Ascending aorta (tissue), 2 donors: ENCODE results near the gene CCL7. TPM values are rescaled to one million over a fixed set of nuclear protein-coding genes. Genes with fewer than 3 reads are reported as not detected.

ENCODE experiments used
- DNase-seq, 2 donors: peaks; one replicate each; pipeline ENCODE4 v3.0.0-alpha.2; 2019; ENCODE audit warnings: low spot score in 2 of 2
- H3K27ac ChIP-seq, 2 donors: fragments of 200-600 bp; sonication (generic); one replicate each; pipeline ENCODE4 v1.5.1; 2016 to 2017; ENCODE audit warnings: mild to moderate bottlenecking in 1 of 2
- H3K27me3 ChIP-seq: fragments of 200-600 bp; sonication (generic); one replicate; pipeline ENCODE4 v1.5.1; 2017
- H3K36me3 ChIP-seq, 2 donors: fragments of 200-600 bp; sonication (generic); one replicate each; pipeline ENCODE4 v1.5.1; 2016
- H3K4me1 ChIP-seq, 2 donors: fragments of 200-600 bp; sonication (generic); one replicate each; pipeline ENCODE4 v1.5.1; 2016 to 2017; ENCODE audit warnings: mild to moderate bottlenecking in 1 of 2
- H3K4me3 ChIP-seq, 2 donors: fragments of 200-600 bp; sonication (generic); one replicate each; pipeline ENCODE4 v1.5.1; 2016 to 2017; ENCODE audit warnings: mild to moderate bottlenecking in 1 of 2
- H3K9me3 ChIP-seq, 2 donors: fragments of 200-600 bp; sonication (generic); one replicate each; pipeline ENCODE4 v1.5.1; 2016
- intact Hi-C: fragments of 100-400 bp; cut with DNase I; formaldehyde crosslinking; loops from one replicate; pipeline ENCODE4 v1.15.1; 2023
- total RNA-seq: library from RNA; depleted of rRNA; stranded (reverse); fragments of >200 nt; gene quantifications from one replicate; pipeline ENCODE4 v1.1.0, GENCODE V29; 2016
- TF ChIP-seq, protein P1 (sequence below), 3 experiments: fragments of 200-600 bp in 2 of 3; fragments of 450-650 bp in 1 of 3; sonication (generic) in 2 of 3; IDR thresholded peaks; one replicate each; pipeline ENCODE4 v1.5.1; 2016 to 2019; ENCODE audit warnings: antibody characterized with exemption in 3 of 3, mild to moderate bottlenecking in 1 of 3, moderate library complexity in 1 of 3

Gene CCL7
- total RNA-seq, 1 donor from 2014 or later, result not detected

DNA sequence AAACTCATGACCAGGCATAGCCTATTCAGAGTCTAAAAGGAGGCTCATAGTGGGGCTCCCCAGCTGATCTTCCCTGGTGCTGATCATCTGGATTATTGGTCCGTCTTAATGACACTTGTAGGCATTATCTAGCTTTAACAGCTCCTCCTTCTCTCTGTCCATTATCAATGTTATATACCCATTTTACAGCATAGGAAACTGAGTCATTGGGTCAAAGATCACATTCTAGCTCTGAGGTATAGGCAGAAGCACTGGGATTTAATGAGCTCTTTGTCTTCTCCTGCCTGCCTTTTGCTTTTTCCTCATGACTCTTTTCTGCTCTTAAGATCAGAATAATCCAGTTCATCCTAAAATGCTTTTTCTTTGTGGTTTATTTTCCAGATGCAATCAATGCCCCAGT lies 14.2 kb upstream of the CCL7 start:
- H3K4me1 ChIP-seq, result peaks cover 35 to 50% of the 10 kb centered on the region in 2 donors
- TF ChIP-seq, protein P1, sequence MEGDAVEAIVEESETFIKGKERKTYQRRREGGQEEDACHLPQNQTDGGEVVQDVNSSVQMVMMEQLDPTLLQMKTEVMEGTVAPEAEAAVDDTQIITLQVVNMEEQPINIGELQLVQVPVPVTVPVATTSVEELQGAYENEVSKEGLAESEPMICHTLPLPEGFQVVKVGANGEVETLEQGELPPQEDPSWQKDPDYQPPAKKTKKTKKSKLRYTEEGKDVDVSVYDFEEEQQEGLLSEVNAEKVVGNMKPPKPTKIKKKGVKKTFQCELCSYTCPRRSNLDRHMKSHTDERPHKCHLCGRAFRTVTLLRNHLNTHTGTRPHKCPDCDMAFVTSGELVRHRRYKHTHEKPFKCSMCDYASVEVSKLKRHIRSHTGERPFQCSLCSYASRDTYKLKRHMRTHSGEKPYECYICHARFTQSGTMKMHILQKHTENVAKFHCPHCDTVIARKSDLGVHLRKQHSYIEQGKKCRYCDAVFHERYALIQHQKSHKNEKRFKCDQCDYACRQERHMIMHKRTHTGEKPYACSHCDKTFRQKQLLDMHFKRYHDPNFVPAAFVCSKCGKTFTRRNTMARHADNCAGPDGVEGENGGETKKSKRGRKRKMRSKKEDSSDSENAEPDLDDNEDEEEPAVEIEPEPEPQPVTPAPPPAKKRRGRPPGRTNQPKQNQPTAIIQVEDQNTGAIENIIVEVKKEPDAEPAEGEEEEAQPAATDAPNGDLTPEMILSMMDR (IDR thresholded peaks at IDR 0.05), result no peak
- peak overlapping the region; percentile 87 to 89 for H3K27ac ChIP-seq

DNA sequence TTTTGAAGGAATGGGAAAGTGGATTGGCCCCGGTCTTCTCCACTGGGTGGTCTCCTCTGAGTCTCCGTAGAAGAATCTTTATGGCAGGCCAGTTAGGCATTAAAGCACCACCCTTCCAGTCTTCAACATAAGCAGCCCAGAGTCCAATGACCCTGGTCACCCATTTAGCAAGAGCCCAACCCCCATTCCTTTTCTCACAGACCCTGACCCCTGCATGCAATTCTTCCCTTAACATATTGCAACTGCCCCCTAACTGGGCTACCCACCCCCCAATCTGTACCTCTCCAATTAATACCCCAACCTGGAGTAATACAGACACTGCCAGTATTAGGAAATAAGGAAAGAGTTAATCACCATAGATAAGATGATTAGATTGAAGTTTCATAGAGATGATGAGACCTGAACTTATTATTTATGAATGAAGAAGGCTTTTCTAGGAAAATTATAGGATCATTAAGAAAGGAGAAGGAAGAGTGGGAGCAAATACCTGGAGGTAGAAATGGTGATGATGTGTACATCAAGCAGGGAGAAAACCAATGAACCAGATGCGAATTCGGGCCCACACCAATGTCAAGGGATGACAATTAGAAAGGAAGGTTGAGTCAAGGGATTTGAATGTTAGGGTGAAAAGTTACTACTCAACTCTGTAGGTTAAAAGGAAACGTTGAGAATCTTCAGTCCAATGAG lies 12.6 kb upstream of the CCL7 start:
- intact Hi-C loops, result loop anchor here (5.0 to 10.0 kb wide), 2 partner anchors 55 to 1547 kb away; partner anchors contain the start of gene TAF15
- DNase-seq, result no peak
- Histone ChIP-seq H3K4me1 (peaks cover 20 to 34% of the 10 kb centered on the region in 2 donors), H3K27me3 (no peaks in the 10 kb centered on the region), H3K4me3 (no peak overlapping the region), H3K27ac (no peak overlapping the region), H3K36me3 (no peaks in the 10 kb centered on the region), H3K9me3 (no peaks in the 10 kb centered on the region)
- TF ChIP-seq, protein P1 (IDR thresholded peaks at IDR 0.05), result no peak

More for the DNA sequence above, 14.2 kb upstream of the CCL7 start:
- H3K9me3 ChIP-seq, result no peaks in the 10 kb centered on the region
- H3K4me3 ChIP-seq, result peak overlapping the region; percentile 46 to 56
- no peaks in the 10 kb centered on the region for H3K36me3 ChIP-seq
- DNase-seq, result no peak
- intact Hi-C loops, result loop anchor here (5.0 to 10.0 kb wide), 2 partner anchors 56 to 1549 kb away; partner anchors contain the start of gene TAF15
- no peaks in the 10 kb centered on the region for H3K27me3 ChIP-seq

DNA sequence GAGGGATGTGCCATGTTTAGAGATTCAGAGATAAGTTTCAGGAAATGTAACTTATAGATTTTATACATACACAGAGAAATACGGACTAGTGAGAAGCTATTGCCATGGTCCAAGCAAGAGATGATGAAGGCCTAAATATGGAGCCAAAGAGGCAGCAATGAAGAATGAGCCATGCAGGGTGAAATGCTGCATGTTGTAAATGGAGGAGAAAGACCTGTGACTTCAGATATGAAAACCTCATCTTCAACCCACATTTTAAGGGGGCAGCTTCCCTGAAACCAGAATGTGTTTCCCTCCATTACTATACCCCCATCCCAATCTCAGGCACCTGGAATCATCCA lies 12.1 kb upstream of the CCL7 start:
- intact Hi-C loops, result loop anchor here (5.0 to 10.0 kb wide), 2 partner anchors 54 to 1547 kb away; partner anchors contain the start of gene TAF15

DNA sequence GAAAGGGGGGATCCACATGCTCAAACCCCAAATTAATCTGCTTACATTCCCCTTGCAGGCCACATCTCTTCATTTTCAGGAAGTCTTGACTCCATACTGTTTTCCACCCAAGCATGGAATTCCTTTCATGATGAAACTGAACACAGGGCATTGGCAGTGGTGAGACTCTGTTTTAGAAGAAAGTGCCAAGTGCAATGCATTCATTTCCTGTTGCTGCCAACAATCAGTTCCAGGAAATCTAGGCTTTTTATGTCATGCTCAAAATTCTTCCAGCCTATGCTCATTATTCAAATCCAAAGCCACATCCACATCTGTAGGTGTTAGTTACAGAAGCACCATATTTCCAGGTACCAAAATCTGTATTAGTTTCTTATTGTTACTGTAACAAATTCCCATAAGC lies 10.9 kb upstream of the CCL7 start:
- H3K4me3 ChIP-seq, result no peak overlapping the region
- intact Hi-C loops, result loop anchor here (5.0 to 10.0 kb wide), 2 partner anchors 53 to 1546 kb away; partner anchors contain the start of gene TAF15
- H3K36me3 ChIP-seq, result no peaks in the 10 kb centered on the region
- TF ChIP-seq, protein P1 (IDR thresholded peaks at IDR 0.05), result no peak
- H3K9me3 ChIP-seq, result no peaks in the 10 kb centered on the region
- no peak for DNase-seq
- peak overlapping the region; percentile 29 to 32 for H3K27ac ChIP-seq
- H3K4me1 ChIP-seq, result peaks cover 7 to 19% of the 10 kb centered on the region in 2 donors
- no peaks in the 10 kb centered on the region for H3K27me3 ChIP-seq

More for the DNA sequence above, 12.1 kb upstream of the CCL7 start:
- Histone ChIP-seq H3K36me3 (no peaks in the 10 kb centered on the region), H3K4me3 (no peak overlapping the region), H3K27me3 (no peaks in the 10 kb centered on the region), H3K9me3 (no peaks in the 10 kb centered on the region), H3K4me1 (peaks cover 15 to 29% of the 10 kb centered on the region in 2 donors), H3K27ac (no peak overlapping the region)
- TF ChIP-seq, protein P1 (IDR thresholded peaks at IDR 0.05), result no peak
- DNase-seq, result no peak

DNA sequence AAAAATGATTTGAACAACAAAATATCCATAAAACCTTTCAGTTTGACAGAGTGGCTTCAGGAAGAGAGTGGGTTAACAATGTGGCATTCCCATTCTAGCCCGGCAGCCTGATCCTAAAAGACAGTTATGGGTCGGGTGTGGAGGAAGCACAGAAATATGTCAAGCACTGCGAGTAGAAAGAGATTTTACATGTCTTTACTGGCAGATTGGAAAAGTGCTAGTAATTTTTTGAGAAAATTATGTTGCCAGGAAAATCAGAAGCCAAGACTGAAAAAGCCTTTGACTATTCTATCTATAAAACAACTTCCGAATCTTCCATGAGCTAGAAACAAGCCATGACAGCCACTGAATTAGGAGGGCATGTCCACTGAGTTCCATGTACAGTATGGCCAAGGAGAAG lies 9.2 kb upstream of the CCL7 start:
- Histone ChIP-seq H3K9me3 (no peaks in the 10 kb centered on the region), H3K27ac (no peak overlapping the region), H3K4me3 (no peak overlapping the region), H3K36me3 (no peaks in the 10 kb centered on the region), H3K27me3 (no peaks in the 10 kb centered on the region), H3K4me1 (peaks cover 0 to 2% of the 10 kb centered on the region in 2 donors)
- intact Hi-C loops, result no loop called here
- DNase-seq, result no peak
- TF ChIP-seq, protein P1 (IDR thresholded peaks at IDR 0.05), result no peak
